Measurements from ENCODE around the gene CDH16.
"Not testable (repeated sequence)": the region's sequence is repeated elsewhere in the genome, so short reads cannot be mapped to it uniquely, and the experiment has no call there.

CDH16 gene

DNA sequence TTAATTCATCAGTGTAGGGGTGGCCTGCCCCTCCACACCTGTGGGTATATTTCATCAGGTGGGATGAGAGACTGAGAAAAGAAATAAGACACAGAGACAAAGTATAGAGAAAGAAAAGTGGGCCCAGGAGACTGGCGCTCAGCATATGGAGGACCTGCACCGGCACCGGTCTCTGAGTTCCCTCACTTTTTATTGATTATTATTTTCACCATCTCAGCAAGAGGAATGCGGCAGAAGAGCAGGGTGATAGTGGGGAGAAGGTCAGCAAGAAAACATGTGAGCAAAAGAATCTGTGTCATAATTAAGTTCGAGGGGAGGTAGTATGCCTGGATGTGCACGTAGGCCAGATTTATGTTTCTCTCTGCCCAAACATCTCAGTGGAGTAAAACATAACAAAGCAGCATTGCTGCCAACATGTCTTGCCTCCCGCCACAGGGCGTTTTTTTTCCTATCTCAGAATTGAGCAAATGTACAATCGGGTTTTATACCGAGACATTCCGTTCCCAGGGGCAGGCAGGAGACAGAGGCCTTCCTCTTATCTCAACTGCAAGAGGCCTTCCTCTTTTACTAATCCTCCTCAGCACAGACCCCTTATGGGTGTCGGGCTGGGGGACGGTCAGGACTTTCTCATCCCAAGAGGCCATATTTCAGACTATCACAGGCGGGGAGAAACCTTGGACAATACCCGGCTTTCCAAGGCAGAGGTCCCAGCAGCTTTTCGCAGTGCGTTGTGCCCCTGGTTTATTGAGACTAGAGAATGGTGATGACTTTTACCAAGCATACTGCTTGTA lies 36.9 kb upstream of the CDH16 start:
- not testable (repeated sequence) for H2AFZ ChIP-seq (ENCODE audit: low read depth, low read length); H3K27me3 ChIP-seq (ENCODE audit: low read depth, low read length); H3K4me3 ChIP-seq (ENCODE audit: low read length); H3K36me3 ChIP-seq (replicated peaks; ENCODE audit: low read depth, low read length); H3K9me3 ChIP-seq (ENCODE audit: insufficient read depth, low read length); H3K9ac ChIP-seq (ENCODE audit: low read length); H3K79me2 ChIP-seq (ENCODE audit: low read length); H4K20me1 ChIP-seq (ENCODE audit: insufficient read depth, low read length); H3K4me2 ChIP-seq (ENCODE audit: low read length); H3K27ac ChIP-seq (ENCODE audit: low read length)
- H3K4me1 ChIP-seq (ENCODE audit: low read length), result peaks cover 21% of the 10 kb centered on the region

DNA sequence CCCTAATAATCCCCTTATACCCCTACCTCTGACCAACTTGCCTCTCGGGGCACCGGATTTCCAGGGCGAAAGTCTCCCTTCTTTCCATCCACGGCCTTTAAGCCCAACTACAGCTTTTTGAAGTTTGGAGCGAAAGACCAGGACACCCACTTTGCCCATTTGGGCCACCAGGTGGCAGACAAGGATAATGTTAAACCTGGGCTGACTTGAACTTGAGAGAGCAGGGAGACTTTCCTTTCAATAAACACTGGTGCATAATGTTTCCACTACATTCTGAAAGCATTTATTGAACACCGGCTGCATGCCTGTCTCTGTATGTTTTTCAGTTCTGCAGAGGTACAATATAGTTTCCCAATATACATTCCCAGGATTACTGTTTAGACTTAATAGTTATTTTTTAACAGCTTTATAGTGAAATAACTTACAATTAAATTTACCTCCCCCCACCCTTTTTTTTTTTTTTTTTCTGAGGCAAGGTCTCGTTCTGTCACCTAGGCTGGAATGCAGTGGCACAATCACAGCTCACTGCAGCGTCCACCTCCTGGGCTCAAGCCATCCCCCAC lies 35.5 kb upstream of the CDH16 start:
- H3K9me3 ChIP-seq (ENCODE audit: insufficient read depth, low read length), result no peaks in the 10 kb centered on the region

DNA sequence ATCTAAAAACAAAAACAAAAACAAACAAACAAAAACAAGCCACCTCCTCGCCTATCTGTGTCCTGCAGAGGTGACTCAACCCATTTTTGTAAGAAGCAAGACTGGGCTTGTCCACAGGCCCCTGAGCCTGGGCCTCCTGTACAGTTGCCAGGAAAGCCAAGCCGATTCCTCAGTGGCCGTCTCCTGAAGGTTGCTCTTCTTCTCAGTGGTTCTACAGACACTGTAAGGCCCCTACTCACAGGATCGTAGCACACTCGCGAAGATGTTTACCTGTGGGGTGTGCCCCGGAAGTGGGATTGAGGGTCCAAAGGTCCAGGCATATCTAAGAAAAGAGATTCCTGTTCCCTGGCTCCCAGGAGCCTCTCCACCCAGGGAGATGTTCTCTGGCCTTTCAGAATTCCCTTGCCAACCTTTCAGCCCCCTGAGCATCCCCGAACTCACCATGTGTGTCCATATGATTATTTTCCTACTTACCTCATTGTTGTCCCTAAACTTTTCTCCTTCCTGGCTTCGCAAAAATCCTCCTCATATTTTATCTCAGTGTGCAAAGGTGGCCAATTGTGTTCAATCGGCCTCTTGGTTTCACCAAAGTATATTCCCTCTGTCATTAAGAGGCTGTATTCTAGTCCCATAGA lies 34.9 kb upstream of the CDH16 start:
- H2AFZ ChIP-seq (ENCODE audit: low read depth, low read length), result no peak overlapping the region
- no peaks in the 10 kb centered on the region for H3K9me3 ChIP-seq (ENCODE audit: insufficient read depth, low read length)
- no peak overlapping the region for H3K27ac ChIP-seq (ENCODE audit: low read length)
- peaks cover 25% of the 10 kb centered on the region for H3K4me1 ChIP-seq (ENCODE audit: low read length)
- H3K4me3 ChIP-seq (ENCODE audit: low read length), result no peak overlapping the region
- no peaks in the 10 kb centered on the region for H3K79me2 ChIP-seq (ENCODE audit: low read length)
- H3K9ac ChIP-seq (ENCODE audit: low read length), result no peak overlapping the region
- no peak overlapping the region for H3K4me2 ChIP-seq (ENCODE audit: low read length)
- no peaks in the 10 kb centered on the region for H4K20me1 ChIP-seq (ENCODE audit: insufficient read depth, low read length)
- no peaks in the 10 kb centered on the region for H3K36me3 ChIP-seq (replicated peaks; ENCODE audit: low read depth, low read length)
- peaks cover 5% of the 10 kb centered on the region; the same call in 1 of the 2 replicates for H3K27me3 ChIP-seq (ENCODE audit: low read depth, low read length)
- TF ChIP-seq, protein P1, sequence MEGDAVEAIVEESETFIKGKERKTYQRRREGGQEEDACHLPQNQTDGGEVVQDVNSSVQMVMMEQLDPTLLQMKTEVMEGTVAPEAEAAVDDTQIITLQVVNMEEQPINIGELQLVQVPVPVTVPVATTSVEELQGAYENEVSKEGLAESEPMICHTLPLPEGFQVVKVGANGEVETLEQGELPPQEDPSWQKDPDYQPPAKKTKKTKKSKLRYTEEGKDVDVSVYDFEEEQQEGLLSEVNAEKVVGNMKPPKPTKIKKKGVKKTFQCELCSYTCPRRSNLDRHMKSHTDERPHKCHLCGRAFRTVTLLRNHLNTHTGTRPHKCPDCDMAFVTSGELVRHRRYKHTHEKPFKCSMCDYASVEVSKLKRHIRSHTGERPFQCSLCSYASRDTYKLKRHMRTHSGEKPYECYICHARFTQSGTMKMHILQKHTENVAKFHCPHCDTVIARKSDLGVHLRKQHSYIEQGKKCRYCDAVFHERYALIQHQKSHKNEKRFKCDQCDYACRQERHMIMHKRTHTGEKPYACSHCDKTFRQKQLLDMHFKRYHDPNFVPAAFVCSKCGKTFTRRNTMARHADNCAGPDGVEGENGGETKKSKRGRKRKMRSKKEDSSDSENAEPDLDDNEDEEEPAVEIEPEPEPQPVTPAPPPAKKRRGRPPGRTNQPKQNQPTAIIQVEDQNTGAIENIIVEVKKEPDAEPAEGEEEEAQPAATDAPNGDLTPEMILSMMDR (IDR thresholded peaks at IDR 0.05; ENCODE audit: low read depth, low read length), result no peak
- no peak for TF ChIP-seq EZH2phosphoT487 (IDR thresholded peaks at IDR 0.05; ENCODE audit: low read depth)

More for the DNA sequence above, 35.5 kb upstream of the CDH16 start:
- Histone ChIP-seq H3K36me3 (replicated peaks; ENCODE audit: low read depth, low read length) (no peaks in the 10 kb centered on the region), H3K27me3 (ENCODE audit: low read depth, low read length) (peaks cover under 1% of the 10 kb centered on the region; the same call in 1 of the 2 replicates), H3K4me2 (ENCODE audit: low read length) (no peak overlapping the region), H3K4me3 (ENCODE audit: low read length) (no peak overlapping the region), H3K4me1 (ENCODE audit: low read length) (peaks cover 25% of the 10 kb centered on the region), H3K79me2 (ENCODE audit: low read length) (no peaks in the 10 kb centered on the region), H2AFZ (ENCODE audit: low read depth, low read length) (no peak overlapping the region), H3K9ac (ENCODE audit: low read length) (no peak overlapping the region), H3K27ac (ENCODE audit: low read length) (no peak overlapping the region), H4K20me1 (ENCODE audit: insufficient read depth, low read length) (no peaks in the 10 kb centered on the region)
- TF ChIP-seq, protein P1 (IDR thresholded peaks at IDR 0.05; ENCODE audit: low read depth, low read length), result peak; percentile 87
- no peak for TF ChIP-seq EZH2phosphoT487 (IDR thresholded peaks at IDR 0.05; ENCODE audit: low read depth)

DNA sequence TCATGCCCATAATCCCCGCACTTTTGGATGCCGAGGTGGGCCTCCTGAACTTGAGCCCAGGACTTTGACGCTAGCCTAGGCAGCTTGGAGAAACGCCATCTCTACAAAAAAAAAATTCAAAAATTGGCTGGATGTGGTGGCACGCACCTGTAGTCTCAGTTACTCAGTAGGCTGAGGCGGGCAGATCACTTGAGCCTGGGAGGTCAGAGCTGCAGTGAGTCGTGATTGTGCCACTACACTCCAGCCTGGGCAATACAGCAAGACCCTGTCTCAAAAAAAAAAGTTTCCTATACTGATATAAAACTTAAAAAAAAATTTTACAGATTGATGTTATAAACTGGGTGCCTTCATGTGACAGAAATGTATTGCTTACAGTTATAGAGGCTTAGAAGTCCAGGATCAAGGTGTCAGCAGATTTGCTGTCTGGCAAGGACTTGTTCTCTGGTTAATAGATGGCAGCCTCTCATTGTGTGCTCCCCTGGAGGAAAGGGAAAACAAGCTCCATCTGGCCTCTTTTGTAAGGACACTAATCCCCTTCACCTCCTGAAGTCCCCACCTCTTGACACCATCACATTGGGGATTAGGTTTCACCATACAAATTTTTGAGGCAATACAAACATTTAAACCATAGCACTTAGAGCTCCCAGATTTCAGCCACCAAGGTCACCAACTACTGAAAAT lies 33.9 kb upstream of the CDH16 start:
- H3K4me1 ChIP-seq (ENCODE audit: low read length), result peaks cover 17% of the 10 kb centered on the region
- H3K9me3 ChIP-seq (ENCODE audit: insufficient read depth, low read length), result no peaks in the 10 kb centered on the region
- H2AFZ ChIP-seq (ENCODE audit: low read depth, low read length), result no peak overlapping the region
- H3K27me3 ChIP-seq (ENCODE audit: low read depth, low read length), result peaks cover 5% of the 10 kb centered on the region; the same call in 1 of the 2 replicates
- H3K27ac ChIP-seq (ENCODE audit: low read length), result no peak overlapping the region
- TF ChIP-seq, protein P1 (IDR thresholded peaks at IDR 0.05; ENCODE audit: low read depth, low read length), result no peak
- no peak for TF ChIP-seq EZH2phosphoT487 (IDR thresholded peaks at IDR 0.05; ENCODE audit: low read depth)
- H3K79me2 ChIP-seq (ENCODE audit: low read length), result no peaks in the 10 kb centered on the region
- no peak overlapping the region for H3K4me2 ChIP-seq (ENCODE audit: low read length)
- no peak overlapping the region for H3K9ac ChIP-seq (ENCODE audit: low read length)
- H3K36me3 ChIP-seq (replicated peaks; ENCODE audit: low read depth, low read length), result no peaks in the 10 kb centered on the region
- no peaks in the 10 kb centered on the region for H4K20me1 ChIP-seq (ENCODE audit: insufficient read depth, low read length)
- H3K4me3 ChIP-seq (ENCODE audit: low read length), result no peak overlapping the region
